A549 treated with DMSO at 1 μM for 4 hours (cell line): ENCODE measurements around the gene FAM162B. TPM values are rescaled to one million over a fixed set of nuclear protein-coding genes. Genes with fewer than 3 reads are reported as not detected.

Source experiments
- total RNA-seq: library from RNA; stranded (reverse); fragments of 200-300 nt; extraction: Qiagen RNA extraction; gene quantifications from 5 replicates; pipeline ENCODE4 v1.2.3, GENCODE V29; 2022; ENCODE audit warnings: low read depth

The FAM162B gene
- total RNA-seq: 0.08 TPM in 1 of 5 replicates, not detected in the others

DNA sequence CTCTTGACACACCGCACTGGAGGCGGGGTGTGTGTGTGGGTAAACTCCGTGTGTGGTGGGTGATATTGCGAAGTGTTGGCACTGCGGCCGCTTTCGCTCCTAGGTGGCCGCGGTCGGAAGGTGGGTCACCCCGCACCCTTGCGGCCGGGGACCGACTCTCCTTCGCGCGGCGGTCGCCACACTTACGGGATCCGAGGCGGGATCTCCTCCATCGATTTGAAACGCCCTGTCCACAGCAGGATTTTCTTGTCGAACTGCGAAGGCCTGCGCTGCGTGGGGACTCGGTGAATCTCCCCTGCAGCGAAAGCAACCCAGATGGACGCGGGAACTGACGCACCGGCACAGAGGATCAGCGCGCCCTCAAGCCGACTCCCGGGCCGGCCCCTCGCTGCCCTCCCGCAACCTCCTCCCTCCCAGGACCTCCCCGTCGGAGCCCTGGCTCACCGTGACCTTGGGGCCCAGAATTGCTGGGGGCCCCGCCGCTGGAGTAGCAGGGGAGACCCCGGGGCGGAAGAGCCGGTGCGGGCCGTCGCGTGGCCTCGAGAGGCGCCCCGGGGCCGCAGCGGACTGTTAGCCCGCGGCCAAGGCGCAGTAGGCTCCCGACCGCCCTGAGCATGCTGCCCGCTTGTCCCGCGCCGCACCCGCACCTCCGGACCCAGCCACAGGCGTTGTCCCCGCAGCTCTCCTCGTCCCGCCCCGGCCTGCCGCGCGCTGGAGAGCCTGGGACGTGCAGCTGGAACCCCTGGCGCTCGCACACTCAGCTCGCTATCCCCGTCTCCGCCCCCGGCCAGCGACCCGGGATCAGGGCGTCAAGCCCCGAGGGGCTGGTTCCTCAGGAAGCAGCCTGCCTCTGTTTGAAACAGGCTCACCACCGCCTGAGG is at the start of gene FAM162B:
TSS of gene FAM162B (minus strand) at position 759 of the 881 bp plus-strand sequence. CDS start at position 616, 143 bp downstream.

Other genes starting within 250 kb of the FAM162B start
- not detected in 5 replicates for gene TRAPPC3L, start 220.0 kb downstream of the FAM162B start, total RNA-seq
- gene CALHM4, start 212.0 kb downstream of the FAM162B start, total RNA-seq: not detected in 5 replicates
- gene RWDD1, start 194.2 kb downstream of the FAM162B start, total RNA-seq: 23.1 to 41.4 TPM (median 37.2 TPM) in 5 replicates
- gene RSPH4A, start 149.2 kb downstream of the FAM162B start, total RNA-seq: 0.17 to 0.26 TPM (median 0.24 TPM) in 5 replicates
- 6.3 to 8.7 TPM (median 7.0 TPM) in 5 replicates for gene ZUP1, start 97.0 kb downstream of the FAM162B start, total RNA-seq
- 1.5 to 1.8 TPM (median 1.7 TPM) in 5 replicates for gene KPNA5, start 84.5 kb downstream of the FAM162B start, total RNA-seq
- gene GPRC6A, start 63.4 kb upstream of the FAM162B start, total RNA-seq: not detected in 5 replicates
- gene RFX6, start 111.5 kb upstream of the FAM162B start, total RNA-seq: not detected in 5 replicates